A549 (cell line): ENCODE data around the gene STPG4. TPM values are rescaled to one million over a fixed set of nuclear protein-coding genes. Genes with fewer than 3 reads are reported as not detected.

Experiments used
- ATAC-seq, 2 experiments: fragments of 200-7000 bp in 1 of 2; fragments of >200 bp in 1 of 2; cut with Nextera tagmentation in 1 of 2; cut with Tn5 transposase in 1 of 2; 3 replicates each; pipeline versions ENCODE4 v1.8.0 to v1.9.1; 2018 to 2020; ENCODE audit warnings: mild to moderate bottlenecking in 1 of 2, moderate library complexity in 1 of 2
- CTCF ChIA-PET: fragments of 300-600 bp; sonication (Branson Sonifier 250); formaldehyde crosslinking; extraction: SDS; loops from one replicate; lab custom pipeline; 2021; ENCODE audit warnings: antibody characterized with exemption, inconsistent platforms; lab: Yijun Ruan, JAX
- POLR2A ChIA-PET: fragments of 350-600 bp; formaldehyde crosslinking; extraction: SDS; loops from one replicate; lab custom pipeline; 2021; ENCODE audit warnings: antibody characterized with exemption, inconsistent platforms; lab: Yijun Ruan, JAX
- DNase-seq, 2 experiments: peaks; one replicate each; pipeline versions ENCODE4 v3.0.0 to v3.0.0-alpha.2; 2011 to 2016; ENCODE audit warnings: low read depth in 1 of 2, low spot score in 1 of 2
- FAIRE-seq: peaks from 2 replicates; lab custom pipeline; 2011; peaks lifted over from hg19 to GRCh38; lab: Jason Lieb, UNC
- H3K27ac ChIP-seq, 2 experiments: fragments of >200 bp; sonication (Bioruptor Twin); formaldehyde crosslinking; 3 replicates each; pipeline ENCODE4 v1.5.1; 2016 to 2017
- H3K4me1 ChIP-seq: fragments of >200 bp; sonication (Bioruptor Twin); formaldehyde crosslinking; 3 replicates; pipeline ENCODE4 v1.6.1; 2016
- H3K4me2 ChIP-seq: fragments of >200 bp; sonication (Bioruptor Twin); formaldehyde crosslinking; 3 replicates; pipeline ENCODE4 v1.6.1; 2016
- H3K4me3 ChIP-seq: fragments of >200 bp; sonication (Bioruptor Twin); formaldehyde crosslinking; 3 replicates; pipeline ENCODE4 v1.5.1; 2016
- H3K9me3 ChIP-seq: fragments of >200 bp; sonication (Bioruptor Twin); formaldehyde crosslinking; 3 replicates; pipeline ENCODE4 v1.6.1; 2016
- BHLHE40 ChIP-seq: IDR thresholded peaks from 2 replicates; pipeline ENCODE4 v1.6.1; 2012; ENCODE audit warnings: low read depth, low read length, inconsistent platforms
- CBX2 ChIP-seq: fragments of 200-600 bp; sonication (generic); IDR thresholded peaks from 2 replicates; pipeline ENCODE4 v1.6.1; 2016; ENCODE audit warnings: low read depth, mild to moderate bottlenecking, borderline replicate concordance
- CEBPB ChIP-seq, 2 experiments: fragments of >200 bp in 1 of 2; sonication (Bioruptor Twin) in 1 of 2; formaldehyde crosslinking in 1 of 2; IDR thresholded peaks; 2 replicates each; pipeline ENCODE4 v1.6.1; 2012 to 2016
- CHD2 ChIP-seq: fragments of 150-350 bp; IDR thresholded peaks from 2 replicates; pipeline ENCODE4 v1.6.1; 2014; ENCODE audit warnings: low read length; ENCODE audit not compliant: partially characterized antibody
- EHMT2 ChIP-seq: fragments of 200-600 bp; sonication (generic); IDR thresholded peaks from 2 replicates; pipeline ENCODE4 v1.6.1; 2016; ENCODE audit warnings: antibody characterized with exemption, low read depth, mild to moderate bottlenecking, moderate library complexity
- EP300 ChIP-seq, 2 experiments: fragments of >200 bp; sonication (Bioruptor Twin); formaldehyde crosslinking; IDR thresholded peaks; 2 replicates in 1 of 2; 3 replicates in 1 of 2; pipeline ENCODE4 v1.6.1; 2016 to 2017
- FOSB ChIP-seq: fragments of 250-450 bp; sonication (Bioruptor Pico); IDR thresholded peaks from 2 replicates; pipeline ENCODE4 v1.5.0; 2020; ENCODE audit warnings: mild to moderate bottlenecking, moderate library complexity
- FOSL2 ChIP-seq, 2 experiments: fragments of 450-650 bp in 1 of 2; fragments of >200 bp in 1 of 2; sonication (Bioruptor Twin) in 1 of 2; formaldehyde crosslinking; IDR thresholded peaks; 2 replicates each; pipeline versions ENCODE4 v1.5.0 to v1.6.1; 2016 to 2020; ENCODE audit warnings: mild to moderate bottlenecking in 1 of 2, moderate library complexity in 1 of 2
- FOXS1 ChIP-seq: fragments of 250-450 bp; sonication (Bioruptor Pico); IDR thresholded peaks from 2 replicates; pipeline ENCODE4 v1.5.0; 2020; ENCODE audit warnings: mild to moderate bottlenecking, moderate library complexity
- HDAC2 ChIP-seq: fragments of 200-600 bp; sonication (generic); IDR thresholded peaks from 2 replicates; pipeline ENCODE4 v1.6.1; 2016
- HEYL ChIP-seq: fragments of 250-450 bp; sonication (Bioruptor Pico); IDR thresholded peaks from 2 replicates; pipeline ENCODE4 v1.8.0; 2021; ENCODE audit warnings: mild to moderate bottlenecking, moderate library complexity
- HOXA7 ChIP-seq: fragments of 250-450 bp; sonication (Bioruptor Pico); IDR thresholded peaks from 2 replicates; pipeline ENCODE4 v1.5.0; 2020; ENCODE audit warnings: mild to moderate bottlenecking, moderate library complexity
- HOXB13 ChIP-seq: fragments of 250-450 bp; sonication (Bioruptor Pico); IDR thresholded peaks from 2 replicates; pipeline ENCODE4 v1.5.0; 2020; ENCODE audit warnings: low read depth, mild to moderate bottlenecking, moderate library complexity
- MAZ ChIP-seq: fragments of 150-350 bp; IDR thresholded peaks from 2 replicates; pipeline ENCODE4 v1.6.1; 2014; ENCODE audit warnings: antibody characterized with exemption, low read depth, low read length, borderline replicate concordance
- MYC ChIP-seq: IDR thresholded peaks from 2 replicates; pipeline ENCODE4 v1.6.1; 2012; ENCODE audit warnings: mild to moderate bottlenecking, inconsistent platforms, low read length, improper control_type of control experiment, borderline replicate concordance
- NPAS2 ChIP-seq: fragments of 250-450 bp; sonication (Bioruptor Pico); IDR thresholded peaks from 2 replicates; pipeline ENCODE4 v1.8.0; 2022; ENCODE audit warnings: mild to moderate bottlenecking, moderate library complexity, borderline replicate concordance
- NR3C1 ChIP-seq: fragments of >200 bp; sonication (Bioruptor Twin); formaldehyde crosslinking; IDR thresholded peaks from 3 replicates; pipeline ENCODE4 v1.6.1; 2017
- PBX3 ChIP-seq: IDR thresholded peaks from 2 replicates; pipeline ENCODE4 v1.6.1; 2012
- POLR2AphosphoS2 ChIP-seq: conservative IDR thresholded peaks from 2 replicates; pipeline ENCODE4 v1.6.1; 2012; ENCODE audit warnings: low read length, improper control_type of control experiment, inconsistent platforms
- RAD21 ChIP-seq, 2 experiments: fragments of >200 bp in 1 of 2; sonication (Bioruptor Twin) in 1 of 2; formaldehyde crosslinking in 1 of 2; IDR thresholded peaks in 1 of 2; conservative IDR thresholded peaks in 1 of 2; 2 replicates in 1 of 2; 3 replicates in 1 of 2; pipeline ENCODE4 v1.6.1; 2012 to 2018; ENCODE audit warnings: inconsistent platforms in 1 of 2
- RARB ChIP-seq: fragments of 250-450 bp; sonication (Bioruptor Pico); IDR thresholded peaks from 2 replicates; pipeline ENCODE4 v1.8.0; 2021; ENCODE audit warnings: mild to moderate bottlenecking, moderate library complexity
- RCOR1 ChIP-seq: fragments of 150-350 bp; IDR thresholded peaks from 2 replicates; pipeline ENCODE4 v1.6.1; 2014; ENCODE audit warnings: antibody characterized with exemption, low read length, low read depth
- RFX5 ChIP-seq: fragments of 450-650 bp; IDR thresholded peaks from 2 replicates; pipeline ENCODE4 v1.7.1; 2014; ENCODE audit warnings: antibody characterized with exemption, mild to moderate bottlenecking, moderate library complexity
- RNF2 ChIP-seq: fragments of 200-600 bp; sonication (generic); IDR thresholded peaks from 2 replicates; pipeline ENCODE4 v1.6.1; 2016; ENCODE audit warnings: low read depth, mild to moderate bottlenecking, antibody characterized with exemption, moderate library complexity, borderline replicate concordance
- SREBF2 ChIP-seq: fragments of 450-650 bp; IDR thresholded peaks from 2 replicates; pipeline ENCODE4 v1.6.1; 2014; ENCODE audit warnings: mild to moderate bottlenecking, moderate library complexity
- TFCP2L1 ChIP-seq: fragments of 250-450 bp; sonication (Bioruptor Pico); IDR thresholded peaks from 2 replicates; pipeline ENCODE4 v1.5.0; 2021; ENCODE audit warnings: mild to moderate bottlenecking
- ZC3H11A ChIP-seq: fragments of 450-650 bp; IDR thresholded peaks from 2 replicates; pipeline ENCODE4 v1.6.1; 2014; ENCODE audit warnings: antibody characterized with exemption, mild to moderate bottlenecking
- ZFP36 ChIP-seq: fragments of 450-650 bp; IDR thresholded peaks from 2 replicates; pipeline ENCODE4 v1.6.1; 2014; ENCODE audit warnings: borderline replicate concordance; ENCODE audit not compliant: partially characterized antibody
- ZSCAN20 ChIP-seq: fragments of 250-450 bp; sonication (Bioruptor Pico); IDR thresholded peaks from 2 replicates; pipeline ENCODE4 v1.8.0; 2022; ENCODE audit warnings: mild to moderate bottlenecking, moderate library complexity
- WGBS: methylation state at CpG from one replicate; pipeline ENCODE4 v1.1.6; 2017; ENCODE audit errors: missing lambda C conversion rate; 5-methylcytosine and 5-hydroxymethylcytosine counted together
- polyA plus RNA-seq, 4 experiments: library from polyadenylated mRNA; depleted of rRNA in 3 of 4; stranded (reverse); fragments of >200 nt; fragmentation: RNase III in 1 of 4; extraction: RNeasy Plus Mini Kit Qiagen cat#74134 plus additional on column Dnase treatment in 1 of 4; gene quantifications; 2 replicates in 3 of 4; 3 replicates in 1 of 4; pipeline ENCODE4 v1.2.3, GENCODE V29; 2011 to 2017
- TF ChIP-seq, protein P1 (sequence below): fragments of 250-450 bp; sonication (Bioruptor Pico); IDR thresholded peaks from 2 replicates; pipeline ENCODE4 v1.5.0; 2020; ENCODE audit warnings: low read depth, mild to moderate bottlenecking, moderate library complexity
- TF ChIP-seq, protein P2 (sequence below): IDR thresholded peaks from 2 replicates; pipeline ENCODE4 v1.6.1; 2012

STPG4 gene
- polyA plus RNA-seq, 2 of the 4 experiments (the other 2 are of a cell fraction) = 0.05 to 0.13 TPM

DNA sequence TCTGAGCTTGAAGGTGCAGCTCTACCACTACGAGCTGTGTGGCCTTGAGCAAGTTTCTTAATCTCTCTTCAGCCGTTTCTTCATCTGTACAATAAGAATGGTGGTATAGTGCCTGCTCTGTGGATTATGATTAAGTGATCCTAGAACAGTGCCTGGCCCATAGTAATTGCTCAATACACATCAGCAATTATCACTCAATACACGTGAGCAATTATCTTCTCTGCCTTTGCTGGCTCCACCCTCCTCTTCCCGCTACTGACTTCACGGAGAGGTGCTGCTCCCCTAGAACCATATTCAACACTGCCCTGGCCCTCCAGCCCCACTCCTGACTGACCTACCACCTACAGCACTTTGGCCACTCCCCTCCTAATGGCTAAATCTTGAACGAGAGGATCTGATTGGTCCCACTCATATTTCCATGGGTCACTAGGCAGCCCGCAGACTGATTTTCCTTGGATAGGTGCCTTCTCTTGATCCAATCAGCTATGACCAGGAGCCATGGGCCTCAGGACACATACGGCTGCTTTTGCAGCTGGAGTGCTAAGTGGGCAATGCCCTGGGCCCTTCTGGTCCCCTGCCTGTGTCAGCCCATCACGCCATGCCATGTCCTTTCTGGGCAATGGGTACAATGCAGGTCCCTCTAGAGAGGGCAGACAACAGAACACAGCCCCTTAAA lies 77.5 kb downstream of the STPG4 start:
- H3K4me2 ChIP-seq = peak overlapping the region; percentile 70
- FAIRE-seq = no peak
- TF ChIP-seq EP300 (IDR thresholded peaks at IDR 0.05) = no peak
- peak; percentile 25; the same call in 1 of the 2 replicates for TF ChIP-seq HOXA7 (CRISPR knock-in tag)
- no peak for TF ChIP-seq ZC3H11A
- TF ChIP-seq CEBPB (IDR thresholded peaks at IDR 0.05) = peak in 1 of 2 experiments; percentile 70; a peak in 2 of 4 replicates
- TF ChIP-seq, protein P1, sequence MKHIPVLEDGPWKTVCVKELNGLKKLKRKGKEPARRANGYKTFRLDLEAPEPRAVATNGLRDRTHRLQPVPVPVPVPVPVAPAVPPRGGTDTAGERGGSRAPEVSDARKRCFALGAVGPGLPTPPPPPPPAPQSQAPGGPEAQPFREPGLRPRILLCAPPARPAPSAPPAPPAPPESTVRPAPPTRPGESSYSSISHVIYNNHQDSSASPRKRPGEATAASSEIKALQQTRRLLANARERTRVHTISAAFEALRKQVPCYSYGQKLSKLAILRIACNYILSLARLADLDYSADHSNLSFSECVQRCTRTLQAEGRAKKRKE (CRISPR knock-in tag) = peak; percentile 12
- TF ChIP-seq, all 56 proteins: peak for 3
- Histone ChIP-seq H3K9me3 (no peaks in the 10 kb centered on the region), H3K4me1 (peaks cover 61% of the 10 kb centered on the region), H3K27ac (peak overlapping the region; percentile 90 to 98), H3K4me3 (no peak overlapping the region)
- no peak for DNase-seq
- no peak for ATAC-seq
- WGBS = 65% methylated on average over 9 of the region's 9 CpGs
- ChIA-PET CTCF (interaction anchor here (0.5 to 2.8 kb wide), 7 partner anchors 34 to 246 kb away, joined by 3 to 13 read pairs (median 5); no protein-coding TSS in a partner anchor), POLR2A (interaction anchor here (0.7 to 2.4 kb wide), 2 partner anchors 34 to 96 kb away, joined by 4 to 15 read pairs; no protein-coding TSS in a partner anchor)

DNA sequence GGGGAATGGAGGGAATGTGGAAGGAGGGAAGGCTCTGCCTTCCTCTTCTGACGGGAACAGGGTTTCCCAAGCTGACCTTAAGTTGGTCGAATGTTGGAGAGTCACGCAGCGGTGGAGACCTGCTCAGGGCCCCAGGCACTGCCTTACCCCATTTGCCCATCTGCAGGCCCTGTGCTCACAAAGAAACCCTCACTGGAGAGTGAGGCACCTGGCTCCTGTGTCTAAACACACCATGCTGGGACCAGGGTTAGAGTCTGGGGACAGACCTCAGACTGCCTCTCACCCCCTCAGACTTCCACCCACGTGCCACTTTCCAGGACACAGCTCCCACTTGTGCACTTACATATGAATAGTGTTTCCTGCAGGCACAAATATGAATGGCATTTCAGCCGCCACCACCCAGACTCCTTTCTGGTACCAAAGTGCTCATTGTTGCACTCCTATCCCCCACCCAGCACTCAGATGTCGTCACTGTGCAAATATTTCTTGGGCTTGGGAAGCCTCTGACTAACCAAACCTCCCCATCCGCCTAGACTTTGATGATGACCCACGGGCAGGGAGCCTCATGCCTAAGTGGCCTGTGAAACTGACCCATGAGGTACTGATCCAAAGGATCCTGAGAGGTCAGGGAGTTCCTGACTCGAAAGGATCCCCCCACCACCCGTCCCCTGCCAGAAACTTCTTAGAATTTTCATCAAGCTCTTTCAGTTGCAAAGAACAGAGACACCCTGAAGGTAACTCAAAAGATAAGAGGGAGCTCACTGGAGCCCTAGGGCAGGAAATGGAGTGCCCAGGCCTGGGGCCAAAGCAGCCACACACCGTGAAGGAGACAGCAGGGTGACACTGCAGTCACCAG lies 78.3 kb downstream of the STPG4 start:
- ChIA-PET CTCF (interaction anchor here (0.5 to 2.8 kb wide), 16 partner anchors 11 to 246 kb away, joined by 3 to 13 read pairs (median 4); no protein-coding TSS in a partner anchor), POLR2A (interaction anchor here (0.7 to 2.4 kb wide), 3 partner anchors 33 to 97 kb away, joined by 4 to 15 read pairs (median 6); no protein-coding TSS in a partner anchor)
- Histone ChIP-seq H3K4me1 (peaks cover 69% of the 10 kb centered on the region), H3K27ac (peak overlapping the region; percentile 90 to 98), H3K4me3 (no peak overlapping the region), H3K9me3 (no peaks in the 10 kb centered on the region), H3K4me2 (peak overlapping the region; percentile 70)
- 7% methylated on average over 12 of the region's 12 CpGs for WGBS
- peak; percentile 99 to 100 for DNase-seq
- peak; percentile 98 for FAIRE-seq
- ATAC-seq = peak; percentile 81 to 87
- TF ChIP-seq ZFP36 = no peak
- no peak for TF ChIP-seq RFX5
- no peak for TF ChIP-seq FOSB
- TF ChIP-seq BHLHE40 = no peak; the same call in 1 of the 2 replicates
- TF ChIP-seq ZSCAN20 (CRISPR knock-in tag) = 0 out of 2 replicates have a peak, but pooled peaks have one; percentile 34
- TF ChIP-seq TFCP2L1 (CRISPR knock-in tag) = 0 out of 2 replicates have a peak, but pooled peaks have one; percentile 58
- no peak for TF ChIP-seq SREBF2
- TF ChIP-seq HOXB13 (CRISPR knock-in tag) = peak; percentile 86
- no peak for TF ChIP-seq EHMT2
- no peak for TF ChIP-seq POLR2AphosphoS2
- TF ChIP-seq RCOR1 = no peak
- TF ChIP-seq, protein P2, sequence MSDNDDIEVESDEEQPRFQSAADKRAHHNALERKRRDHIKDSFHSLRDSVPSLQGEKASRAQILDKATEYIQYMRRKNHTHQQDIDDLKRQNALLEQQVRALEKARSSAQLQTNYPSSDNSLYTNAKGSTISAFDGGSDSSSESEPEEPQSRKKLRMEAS = peak; percentile 98
- TF ChIP-seq RARB (CRISPR knock-in tag) = peak; percentile 7
- TF ChIP-seq CEBPB (IDR thresholded peaks at IDR 0.05) = peak; percentile 74 to 90
- TF ChIP-seq HDAC2 = no peak
- no peak for TF ChIP-seq CHD2
- TF ChIP-seq NPAS2 (CRISPR knock-in tag) = 0 out of 2 replicates have a peak, but pooled peaks have one; percentile 62
- no peak for TF ChIP-seq ZC3H11A
- TF ChIP-seq NR3C1 = no peak
- TF ChIP-seq HOXA7 (CRISPR knock-in tag) = 0 out of 2 replicates have a peak, but pooled peaks have one; percentile 67
- peak; percentile 59 for TF ChIP-seq MYC
- no peak for TF ChIP-seq CBX2
- peak; percentile 62; the same call in 1 of the 2 replicates for TF ChIP-seq PBX3
- TF ChIP-seq EP300 (IDR thresholded peaks at IDR 0.05) = peak; percentile 94 to 97; a peak in 4 of 5 replicates
- peak; percentile 10; the same call in 1 of the 2 replicates for TF ChIP-seq FOXS1
- peak; percentile 42 to 69 for TF ChIP-seq RAD21 (conservative IDR thresholded peaks at IDR 0.05 in 1 of 2, IDR thresholded peaks at IDR 0.05 in 1 of 2)
- 0 out of 2 replicates have a peak, but pooled peaks have one; percentile 72 for TF ChIP-seq HEYL (CRISPR knock-in tag)
- no peak for TF ChIP-seq RNF2
- TF ChIP-seq MAZ = 0 out of 2 replicates have a peak, but pooled peaks have one; percentile 20
- TF ChIP-seq FOSL2 (IDR thresholded peaks at IDR 0.05) = peak; percentile 87
- TF ChIP-seq FOSL2 (CRISPR knock-in tag; IDR thresholded peaks at IDR 0.05) = peak; percentile 89
